SK-N-SH treated with all-trans-retinoic acid at 6 μM for 48 hours (cell line): ENCODE results near the gene AK3.

ENCODE experiments used
- ATAC-seq: fragments of 200-7000 bp; cut with Tn5 transposase; 3 replicates; pipeline ENCODE4 v1.9.1; 2020; ENCODE audit warnings: mild to moderate bottlenecking, moderate library complexity
- ARNTL ChIP-seq: fragments of 450-650 bp; formaldehyde crosslinking; IDR thresholded peaks from 2 replicates; pipeline ENCODE4 v1.5.0; 2020; ENCODE audit warnings: low read depth, mild to moderate bottlenecking, moderate library complexity, borderline replicate concordance
- BACH2 ChIP-seq: fragments of 250-450 bp; sonication (Bioruptor Pico); IDR thresholded peaks from 2 replicates; pipeline ENCODE4 v1.9.0; 2021; ENCODE audit warnings: mild to moderate bottlenecking, borderline replicate concordance
- CREB5 ChIP-seq: fragments of 250-450 bp; sonication (Bioruptor Pico); IDR thresholded peaks from 2 replicates; pipeline ENCODE4 v1.5.1; 2020; ENCODE audit warnings: low read depth, mild to moderate bottlenecking, moderate library complexity
- CSDC2 ChIP-seq: fragments of 250-450 bp; sonication (Bioruptor Pico); IDR thresholded peaks from 2 replicates; pipeline ENCODE4 v1.5.0; 2020; ENCODE audit warnings: mild to moderate bottlenecking, moderate library complexity
- CSRNP3 ChIP-seq: fragments of 250-450 bp; sonication (Bioruptor Pico); IDR thresholded peaks from 2 replicates; pipeline ENCODE4 v1.5.1; 2021; ENCODE audit warnings: mild to moderate bottlenecking, moderate library complexity
- ESRRG ChIP-seq: fragments of 250-450 bp; sonication (Bioruptor Pico); IDR thresholded peaks from 2 replicates; pipeline ENCODE4 v1.6.1; 2021; ENCODE audit warnings: mild to moderate bottlenecking
- GLIS3 ChIP-seq: fragments of 250-450 bp; sonication (Bioruptor Pico); IDR thresholded peaks from 2 replicates; pipeline ENCODE4 v1.5.0; 2020; ENCODE audit warnings: mild to moderate bottlenecking, moderate library complexity
- ISL1 ChIP-seq: fragments of 250-450 bp; sonication (Bioruptor Pico); IDR thresholded peaks from 2 replicates; pipeline ENCODE4 v2.1.2; 2022; ENCODE audit warnings: mild to moderate bottlenecking, moderate library complexity
- OSR1 ChIP-seq: fragments of 250-450 bp; sonication (Bioruptor Pico); IDR thresholded peaks from 2 replicates; pipeline ENCODE4 v1.8.0; 2022; ENCODE audit warnings: moderate library complexity, mild to moderate bottlenecking, inconsistent platforms
- PATZ1 ChIP-seq: fragments of 250-450 bp; sonication (Bioruptor Pico); IDR thresholded peaks from 2 replicates; pipeline ENCODE4 v1.8.0; 2020; ENCODE audit warnings: mild to moderate bottlenecking, moderate library complexity, borderline replicate concordance
- POU6F1 ChIP-seq: fragments of 250-450 bp; sonication (Bioruptor Pico); IDR thresholded peaks from 2 replicates; pipeline ENCODE4 v1.8.0; 2021; ENCODE audit warnings: low read depth, mild to moderate bottlenecking, moderate library complexity, borderline replicate concordance
- RARB ChIP-seq: fragments of 250-450 bp; sonication (Bioruptor Pico); IDR thresholded peaks from 2 replicates; pipeline ENCODE4 v1.8.0; 2021; ENCODE audit warnings: mild to moderate bottlenecking, moderate library complexity
- SNAI2 ChIP-seq: fragments of 250-450 bp; sonication (Bioruptor Pico); IDR thresholded peaks from 2 replicates; pipeline ENCODE4 v1.5.0; 2020; ENCODE audit warnings: mild to moderate bottlenecking, moderate library complexity
- TCF4 ChIP-seq: fragments of 250-450 bp; sonication (Bioruptor Pico); IDR thresholded peaks from 2 replicates; pipeline ENCODE4 v1.8.0; 2021; ENCODE audit warnings: mild to moderate bottlenecking, moderate library complexity, borderline replicate concordance
- TOX ChIP-seq: fragments of 250-450 bp; sonication (Bioruptor Pico); IDR thresholded peaks from 2 replicates; pipeline ENCODE4 v1.8.0; 2021; ENCODE audit warnings: mild to moderate bottlenecking, moderate library complexity, borderline replicate concordance
- TSHZ2 ChIP-seq: fragments of 250-450 bp; sonication (Bioruptor Pico); IDR thresholded peaks from 2 replicates; pipeline ENCODE4 v1.5.0; 2020; ENCODE audit warnings: mild to moderate bottlenecking, moderate library complexity
- ZC3H10 ChIP-seq: fragments of 250-450 bp; sonication (Bioruptor Pico); IDR thresholded peaks from 2 replicates; pipeline ENCODE4 v1.5.1; 2021; ENCODE audit warnings: mild to moderate bottlenecking, moderate library complexity
- ZFP3 ChIP-seq: fragments of 250-450 bp; sonication (Bioruptor Pico); IDR thresholded peaks from 2 replicates; pipeline ENCODE4 v1.5.0; 2020; ENCODE audit warnings: mild to moderate bottlenecking, moderate library complexity
- ZFP30 ChIP-seq: fragments of 450-650 bp; formaldehyde crosslinking; IDR thresholded peaks from 2 replicates; pipeline ENCODE4 v1.5.0; 2022; ENCODE audit warnings: mild to moderate bottlenecking, moderate library complexity
- ZNF565 ChIP-seq: fragments of 450-650 bp; formaldehyde crosslinking; conservative IDR thresholded peaks from 2 replicates; pipeline ENCODE4 v1.5.0; 2020; ENCODE audit warnings: low read depth, mild to moderate bottlenecking, moderate library complexity
- ZNF70 ChIP-seq: fragments of 450-650 bp; formaldehyde crosslinking; IDR thresholded peaks from 2 replicates; pipeline ENCODE4 v1.5.0; 2020; ENCODE audit warnings: mild to moderate bottlenecking, moderate library complexity
- ZNF8 ChIP-seq: fragments of 450-650 bp; formaldehyde crosslinking; IDR thresholded peaks from 2 replicates; pipeline ENCODE4 v1.5.0; 2020; ENCODE audit warnings: mild to moderate bottlenecking, moderate library complexity

AK3 gene

GRCh38 chr9:4670591-4670990, 70.4 kb downstream of the AK3 start:
- TF ChIP-seq ZNF565 (CRISPR knock-in tag) (no peak), ZC3H10 (no peak), ISL1 (CRISPR knock-in tag) (no peak), CSRNP3 (no peak), ZFP3 (CRISPR knock-in tag) (no peak), ZNF8 (no peak), ARNTL (CRISPR knock-in tag) (no peak), PATZ1 (no peak), CREB5 (CRISPR knock-in tag) (no peak), CSDC2 (no peak), TSHZ2 (no peak), TOX (no peak), SNAI2 (no peak), BACH2 (CRISPR knock-in tag) (no peak), OSR1 (CRISPR knock-in tag) (no peak), ZNF70 (CRISPR knock-in tag) (no peak), ESRRG (CRISPR knock-in tag) (no peak), RARB (CRISPR knock-in tag) (no peak), TCF4 (CRISPR knock-in tag) (no peak)
- ATAC-seq = no peak

- no peak for ATAC-seq
- TF ChIP-seq RARB (CRISPR knock-in tag) (no peak), ZFP30 (CRISPR knock-in tag) (no peak), GLIS3 (CRISPR knock-in tag) (no peak), ZNF565 (CRISPR knock-in tag) (no peak)
Measured at GRCh38 chr9:4669890-4670289, 71.1 kb downstream of the AK3 start.

- no peak for ATAC-seq
- TF ChIP-seq SNAI2 (no peak), ZFP30 (CRISPR knock-in tag) (no peak), ARNTL (CRISPR knock-in tag) (no peak), ZFP3 (CRISPR knock-in tag) (no peak), TOX (no peak), CSRNP3 (no peak), POU6F1 (CRISPR knock-in tag) (no peak), ESRRG (CRISPR knock-in tag) (no peak), TCF4 (CRISPR knock-in tag) (no peak), ZC3H10 (no peak), OSR1 (CRISPR knock-in tag) (no peak), ZNF70 (CRISPR knock-in tag) (no peak), ZNF8 (no peak), BACH2 (CRISPR knock-in tag) (no peak), GLIS3 (CRISPR knock-in tag) (no peak), ZNF565 (CRISPR knock-in tag) (no peak), TSHZ2 (no peak), CREB5 (CRISPR knock-in tag) (no peak), RARB (CRISPR knock-in tag) (no peak)
Measured at GRCh38 chr9:4668604-4669003, 72.4 kb downstream of the AK3 start.
